ENCODE measurements around the gene PRORP. TPM values are rescaled to one million over a fixed set of nuclear protein-coding genes. Genes with fewer than 3 reads are reported as not detected.
"Not testable (repeated sequence)": the region's sequence is repeated elsewhere in the genome, so short reads cannot be mapped to it uniquely, and the experiment has no call there.

PRORP gene
- 10 to 100 TPM; 40.3 to 52.9 TPM for total RNA-seq

DNA sequence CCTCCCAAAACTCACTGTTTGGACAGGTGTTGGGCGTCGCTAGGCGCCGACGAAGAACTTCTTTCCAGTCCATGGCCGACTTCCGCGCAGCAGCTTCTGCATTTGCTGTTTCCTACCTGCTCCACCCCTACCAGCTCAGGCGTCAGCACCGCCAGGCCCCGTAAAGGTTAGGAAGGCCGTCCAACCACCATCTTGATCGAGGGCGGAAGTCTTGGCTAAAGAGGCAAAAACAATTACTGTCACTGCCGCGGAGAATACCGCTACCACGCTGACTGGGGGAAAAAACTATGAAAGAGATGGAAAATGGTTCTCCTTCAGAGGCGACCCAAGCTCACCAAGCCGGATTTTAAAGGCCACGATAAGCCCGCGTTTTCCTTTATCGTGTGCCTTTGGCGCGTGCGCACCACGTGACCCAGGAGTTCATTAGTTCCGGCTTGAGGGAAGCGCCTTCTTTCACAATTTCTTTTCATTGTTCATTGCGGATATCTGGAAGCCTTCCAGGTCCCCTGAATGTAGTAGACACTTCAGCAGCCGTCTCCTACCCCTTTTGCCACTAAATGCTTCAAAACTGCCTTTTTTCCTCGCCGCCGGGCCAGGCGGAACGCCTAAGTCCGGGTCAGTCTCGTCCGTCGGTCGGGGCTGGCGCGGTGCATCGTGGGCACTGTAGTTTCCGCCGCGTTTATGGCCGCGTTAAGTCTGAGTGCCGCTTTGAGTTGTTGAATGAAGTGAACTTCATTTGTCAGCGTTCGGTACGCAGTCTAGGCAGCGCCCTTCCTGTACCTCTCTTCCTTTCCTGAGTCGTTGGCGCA lies at the start of gene PRORP, which contains the start of gene PPP2R3C:
TSS of gene PRORP (plus strand) at position 666 of the 809 bp plus-strand sequence. CDS start 694 bp downstream, outside the sequence.
TSS of gene PPP2R3C (minus strand) at position 104 of the 809 bp plus-strand sequence. CDS start at position 73, 31 bp downstream.
- Mint-ChIP-seq H3K27me3 (no peaks in the 10 kb centered on the region), H3K4me3 (peak within 1 kb of the TSS; percentile 99), H3K36me3 (ENCODE audit: low read depth) (peaks cover 96% of the 10 kb centered on the region), H3K4me1 (peaks cover 39% of the 10 kb centered on the region), H3K9me3 (no peaks in the 10 kb centered on the region), H3K27ac (peak within 1 kb of the TSS; percentile 100)
- peak; percentile 89 for ATAC-seq (replicated peaks)

DNA sequence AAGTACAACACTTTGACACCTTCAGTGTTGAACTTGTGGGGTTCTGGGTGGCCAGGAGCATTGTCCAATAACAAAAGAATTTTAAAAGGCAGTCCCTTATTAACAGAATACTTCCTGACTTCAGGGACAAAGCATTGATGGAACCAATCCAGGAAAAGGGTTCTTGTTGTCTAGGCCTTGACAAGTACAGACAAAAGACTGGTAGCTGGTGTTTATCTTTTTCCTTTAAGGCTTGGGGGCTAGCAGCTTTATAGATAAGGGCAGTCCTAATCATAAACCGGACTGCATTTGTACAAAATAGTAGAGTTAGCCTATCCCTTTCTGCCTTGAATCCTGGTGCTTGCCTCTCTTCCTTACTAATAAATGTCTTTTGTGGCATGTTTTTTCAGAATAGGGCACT lies 48.9 kb upstream of the PRORP start:
- Mint-ChIP-seq H3K9me3 (no peaks in the 10 kb centered on the region), H3K36me3 (ENCODE audit: low read depth) (peaks cover 64% of the 10 kb centered on the region), H3K27me3 (no peaks in the 10 kb centered on the region), H3K4me3 (no peak overlapping the region), H3K4me1 (no peaks in the 10 kb centered on the region), H3K27ac (no peak overlapping the region)
- ATAC-seq (replicated peaks) = no peak

DNA sequence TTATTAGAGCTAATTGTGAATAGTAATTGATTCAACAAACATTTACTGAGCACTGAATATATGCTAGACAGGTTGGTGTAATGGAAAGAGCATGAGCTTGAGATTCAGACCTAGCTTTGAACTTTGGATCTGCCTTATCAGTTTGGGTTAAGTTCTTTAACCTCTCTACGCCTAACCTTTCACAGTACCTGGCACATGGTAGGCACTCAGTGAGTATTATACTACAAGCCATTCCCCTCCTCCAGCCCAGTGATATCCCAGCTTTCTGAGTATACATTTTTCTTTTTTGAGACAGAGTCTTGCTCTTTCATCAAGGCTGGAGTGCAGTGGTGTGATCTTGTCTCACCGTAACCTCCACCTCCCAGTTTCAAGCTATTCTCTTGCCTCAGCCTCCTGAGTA lies 44.3 kb upstream of the PRORP start:
- ATAC-seq (replicated peaks) = no peak
- Mint-ChIP-seq H3K27ac (peak overlapping the region; percentile 36), H3K27me3 (no peaks in the 10 kb centered on the region), H3K9me3 (no peaks in the 10 kb centered on the region), H3K4me3 (no peak overlapping the region), H3K36me3 (ENCODE audit: low read depth) (peaks cover 69% of the 10 kb centered on the region), H3K4me1 (no peaks in the 10 kb centered on the region)

DNA sequence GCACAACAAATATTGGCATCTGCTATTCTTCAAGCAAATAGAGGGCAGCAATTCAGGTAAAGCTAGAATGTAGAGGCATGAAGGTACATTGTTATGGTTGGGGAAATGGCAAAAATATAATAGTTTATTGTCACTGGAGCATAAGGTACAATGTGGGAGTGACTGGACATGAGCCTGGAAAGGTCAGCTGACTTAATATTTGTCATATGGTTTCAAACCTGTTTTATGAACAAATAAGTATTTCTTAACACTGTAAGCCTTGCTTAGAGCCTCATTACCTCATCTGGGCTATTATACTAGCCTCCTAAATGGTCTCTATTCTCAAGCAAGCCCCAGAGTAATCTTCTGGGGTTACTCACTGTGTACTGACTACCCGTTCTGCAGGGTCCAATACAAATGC lies 42.6 kb upstream of the PRORP start:
- Mint-ChIP-seq H3K36me3 (ENCODE audit: low read depth) (peaks cover 81% of the 10 kb centered on the region), H3K27me3 (no peaks in the 10 kb centered on the region), H3K4me1 (no peaks in the 10 kb centered on the region), H3K27ac (no peak overlapping the region), H3K9me3 (no peaks in the 10 kb centered on the region), H3K4me3 (no peak overlapping the region)
- no peak for ATAC-seq (replicated peaks)

DNA sequence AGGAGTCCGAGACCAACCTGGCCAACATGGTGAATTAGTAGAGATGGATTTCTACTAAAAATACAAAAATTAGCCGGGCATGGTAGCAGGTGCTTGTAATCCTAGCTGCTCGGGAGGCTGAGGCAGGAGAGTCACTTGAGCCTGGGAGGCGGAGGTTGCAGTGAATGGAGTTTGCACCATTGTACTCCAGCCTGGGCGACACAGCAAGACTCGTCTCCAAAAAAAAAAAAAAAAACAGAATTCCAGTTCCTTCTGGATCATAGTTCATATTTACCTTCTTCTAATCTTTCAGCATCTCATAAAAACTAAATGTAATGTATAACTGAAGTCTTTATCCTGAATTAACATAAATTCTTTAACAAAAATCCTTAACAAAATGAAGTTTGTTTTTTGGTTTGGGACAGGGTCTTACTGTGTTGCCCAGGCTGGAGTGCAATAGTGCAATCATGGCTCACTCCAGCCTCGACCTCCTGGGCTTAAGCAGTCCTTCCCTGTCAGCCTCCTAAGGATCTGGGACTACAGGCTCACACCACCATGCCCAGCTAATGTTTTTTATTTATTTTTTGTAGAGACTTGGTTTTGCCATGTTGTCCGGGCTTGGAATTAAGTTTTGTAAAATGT lies 38.7 kb upstream of the PRORP start:
- Mint-ChIP-seq H3K27ac (no peak overlapping the region), H3K36me3 (ENCODE audit: low read depth) (peaks cover 96% of the 10 kb centered on the region)
- ATAC-seq (replicated peaks) = no peak

DNA sequence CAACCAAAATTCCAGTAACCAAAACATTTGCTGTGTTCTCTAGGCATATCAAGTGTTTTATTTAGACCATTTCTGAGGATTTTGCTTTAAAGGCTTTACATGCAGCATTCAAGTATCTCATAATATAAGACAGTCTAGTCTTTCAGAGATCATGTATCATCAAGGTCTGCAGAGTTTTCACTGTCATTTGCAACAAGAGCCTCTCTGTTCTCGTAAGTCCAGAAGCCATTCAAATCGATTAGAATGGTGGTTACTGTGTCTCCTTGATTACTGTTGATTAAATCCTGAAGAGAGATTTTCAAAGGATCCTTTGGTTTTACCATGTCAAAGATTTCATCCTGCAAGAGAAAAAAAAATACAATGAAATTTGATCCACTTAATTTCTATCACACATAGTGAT lies 36.9 kb upstream of the PRORP start:
- H3K36me3 Mint-ChIP-seq (ENCODE audit: low read depth) = peaks cover 93% of the 10 kb centered on the region
- H3K27ac Mint-ChIP-seq = no peak overlapping the region
- no peak overlapping the region for H3K4me3 Mint-ChIP-seq
- H3K9me3 Mint-ChIP-seq = no peaks in the 10 kb centered on the region
- ATAC-seq (replicated peaks) = no peak
- no peaks in the 10 kb centered on the region for H3K4me1 Mint-ChIP-seq
- no peaks in the 10 kb centered on the region for H3K27me3 Mint-ChIP-seq

More for the DNA sequence above, 38.7 kb upstream of the PRORP start:
- Mint-ChIP-seq H3K4me1 (no peaks in the 10 kb centered on the region), H3K4me3 (no peak overlapping the region), H3K9me3 (no peaks in the 10 kb centered on the region), H3K27me3 (no peaks in the 10 kb centered on the region)

DNA sequence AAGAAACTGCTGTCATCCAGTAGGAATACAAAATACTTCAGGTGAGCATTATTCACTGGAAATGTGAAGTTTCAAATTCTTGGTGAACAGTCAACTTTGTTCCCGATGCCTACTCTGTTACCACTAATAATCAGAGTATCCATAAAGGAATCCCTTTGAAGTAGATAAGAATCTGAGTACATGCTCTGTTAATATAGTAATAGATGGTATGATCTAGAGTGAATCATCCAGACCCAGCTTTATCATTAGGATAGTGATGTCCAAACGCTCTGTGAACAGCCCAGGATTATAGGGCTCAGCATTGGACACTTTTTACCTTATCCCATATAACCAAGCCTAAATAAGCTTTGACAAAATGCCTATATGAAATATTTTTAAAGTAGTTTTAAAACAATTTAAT lies 33.8 kb upstream of the PRORP start:
- no peak overlapping the region for H3K4me3 Mint-ChIP-seq
- H3K36me3 Mint-ChIP-seq (ENCODE audit: low read depth) = peaks cover 97% of the 10 kb centered on the region
- H3K4me1 Mint-ChIP-seq = no peaks in the 10 kb centered on the region
- no peak overlapping the region for H3K27ac Mint-ChIP-seq
- H3K27me3 Mint-ChIP-seq = no peaks in the 10 kb centered on the region
- H3K9me3 Mint-ChIP-seq = no peaks in the 10 kb centered on the region
- ATAC-seq (replicated peaks) = no peak

DNA sequence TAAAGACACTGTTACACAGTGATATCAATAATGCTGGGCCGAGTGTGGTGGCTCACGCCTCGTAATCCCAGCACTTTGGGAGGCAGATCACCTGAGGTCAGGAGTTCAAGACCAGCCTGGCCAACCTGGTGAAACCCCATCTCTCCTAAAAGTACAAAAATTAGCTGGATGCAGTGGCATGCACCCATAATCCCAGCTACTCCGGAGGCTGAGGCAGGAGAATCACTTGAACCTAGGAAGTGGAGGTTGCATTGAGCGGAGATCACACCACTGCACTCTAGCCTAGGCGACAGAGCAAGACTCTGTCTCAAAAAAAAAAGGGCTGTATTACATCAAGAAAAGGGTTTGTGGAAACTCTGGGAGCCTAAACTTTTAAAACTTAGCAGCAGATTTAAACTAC lies 27.7 kb upstream of the PRORP start:
- not testable (repeated sequence) for H3K9me3 Mint-ChIP-seq; H3K4me3 Mint-ChIP-seq; H3K27me3 Mint-ChIP-seq; ATAC-seq (replicated peaks); H3K4me1 Mint-ChIP-seq; H3K27ac Mint-ChIP-seq
- H3K36me3 Mint-ChIP-seq (ENCODE audit: low read depth) = peaks cover 99% of the 10 kb centered on the region

DNA sequence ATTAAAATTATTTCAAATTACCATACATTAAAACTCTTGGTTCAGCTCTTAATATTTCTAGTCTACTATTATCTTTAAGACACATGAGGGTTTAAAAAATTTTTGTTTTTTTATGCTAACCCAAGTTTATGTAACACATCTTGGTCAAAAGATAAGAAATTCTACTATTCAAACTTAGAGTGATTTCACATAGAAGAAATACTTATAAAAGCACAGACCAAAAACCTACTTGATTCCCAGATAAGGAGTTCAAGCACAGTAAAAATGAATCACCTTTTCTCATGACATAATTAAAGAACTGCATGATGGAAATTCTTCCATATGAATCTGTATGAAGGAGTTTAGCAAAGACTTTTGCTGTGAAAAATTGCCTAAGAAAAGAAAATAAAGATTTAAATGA lies 14.5 kb upstream of the PRORP start:
- Mint-ChIP-seq H3K27me3 (no peaks in the 10 kb centered on the region), H3K36me3 (ENCODE audit: low read depth) (peaks cover 96% of the 10 kb centered on the region), H3K4me1 (peaks cover 6% of the 10 kb centered on the region), H3K9me3 (no peaks in the 10 kb centered on the region), H3K4me3 (no peak overlapping the region), H3K27ac (no peak overlapping the region)
- ATAC-seq (replicated peaks) = no peak

DNA sequence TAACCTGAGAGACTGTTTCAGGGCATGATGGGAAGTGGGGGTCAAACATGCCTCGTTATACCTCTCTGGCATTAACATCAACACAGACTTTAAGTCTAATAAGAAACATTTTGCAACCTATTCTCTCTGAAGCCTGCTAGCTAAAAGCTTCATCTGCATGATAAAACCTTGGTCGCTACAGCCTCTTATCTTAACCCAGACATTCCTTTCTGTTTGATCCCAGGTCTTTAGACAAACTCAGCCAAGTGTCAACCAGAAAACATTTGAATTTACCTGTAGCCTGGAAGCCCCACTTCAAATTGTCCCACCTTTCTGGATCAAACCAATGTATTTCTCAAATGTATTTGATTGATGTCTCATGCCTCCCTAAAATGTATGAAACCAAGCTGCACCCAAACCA lies 9.7 kb upstream of the PRORP start:
- H3K36me3 Mint-ChIP-seq (ENCODE audit: low read depth) = peaks cover 95% of the 10 kb centered on the region
- no peaks in the 10 kb centered on the region for H3K27me3 Mint-ChIP-seq
- no peak for ATAC-seq (replicated peaks)
- H3K4me3 Mint-ChIP-seq = no peak overlapping the region
- H3K27ac Mint-ChIP-seq = peak overlapping the region; percentile 58
- H3K4me1 Mint-ChIP-seq = peaks cover 11% of the 10 kb centered on the region
- H3K9me3 Mint-ChIP-seq = no peaks in the 10 kb centered on the region

DNA sequence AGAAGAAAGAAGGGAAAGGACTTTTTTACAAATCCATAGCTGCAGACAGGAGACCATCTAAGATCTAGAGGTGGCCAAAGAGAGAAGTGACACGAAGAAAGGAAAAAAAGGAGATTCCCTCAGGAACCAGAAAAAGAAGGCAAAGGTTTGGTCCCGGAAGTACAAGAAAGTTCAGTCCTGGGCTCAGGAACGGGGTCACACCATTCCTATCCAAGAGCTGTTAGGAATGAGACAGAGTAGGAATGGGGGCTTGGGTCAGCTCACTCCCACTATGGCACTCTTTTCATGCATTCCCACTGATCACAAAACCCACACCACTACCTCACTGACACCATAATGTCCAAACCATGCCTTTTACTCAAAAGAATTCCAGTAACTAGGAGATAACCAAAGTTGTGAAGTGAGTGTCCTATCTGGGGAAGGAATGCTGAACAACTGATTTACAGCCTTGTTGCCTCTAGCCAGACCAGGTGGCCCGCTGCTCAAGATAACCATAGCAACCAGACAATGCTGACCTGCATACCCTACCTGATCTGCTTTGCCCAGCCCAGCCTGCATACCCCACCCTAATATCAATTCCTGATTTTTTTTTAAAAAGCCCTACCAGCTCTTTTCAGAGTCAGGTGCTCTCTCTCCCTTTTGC lies 8.9 kb upstream of the PRORP start:
- no peaks in the 10 kb centered on the region for H3K27me3 Mint-ChIP-seq
- ATAC-seq (replicated peaks) = no peak
- H3K4me1 Mint-ChIP-seq = peaks cover 16% of the 10 kb centered on the region
- H3K4me3 Mint-ChIP-seq = no peak overlapping the region
- H3K9me3 Mint-ChIP-seq = no peaks in the 10 kb centered on the region
- H3K36me3 Mint-ChIP-seq (ENCODE audit: low read depth) = peaks cover 95% of the 10 kb centered on the region
- H3K27ac Mint-ChIP-seq = peak overlapping the region; percentile 58

DNA sequence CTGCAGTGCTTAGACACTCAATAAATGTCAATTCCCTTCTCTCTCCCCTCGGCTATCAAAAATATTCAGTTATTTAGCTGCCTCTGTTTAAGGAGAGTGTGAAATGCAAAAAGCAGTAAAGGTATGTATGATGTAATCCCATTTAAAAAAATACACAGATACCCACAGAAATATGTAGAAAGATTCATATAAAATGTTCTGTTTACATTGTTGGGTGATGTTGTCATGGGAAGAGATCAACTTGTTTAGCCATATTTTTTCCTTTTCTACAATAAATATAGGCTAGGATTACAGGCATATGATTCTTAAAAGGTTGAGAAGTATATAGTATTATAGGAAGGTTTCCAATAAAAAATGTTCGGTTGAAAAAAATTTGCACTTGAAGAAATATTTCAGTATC lies 8.3 kb upstream of the PRORP start:
- Mint-ChIP-seq H3K4me3 (no peak overlapping the region), H3K36me3 (ENCODE audit: low read depth) (peaks cover 99% of the 10 kb centered on the region), H3K27me3 (no peaks in the 10 kb centered on the region), H3K9me3 (no peaks in the 10 kb centered on the region), H3K4me1 (peaks cover 16% of the 10 kb centered on the region), H3K27ac (no peak overlapping the region)
- no peak for ATAC-seq (replicated peaks)

DNA sequence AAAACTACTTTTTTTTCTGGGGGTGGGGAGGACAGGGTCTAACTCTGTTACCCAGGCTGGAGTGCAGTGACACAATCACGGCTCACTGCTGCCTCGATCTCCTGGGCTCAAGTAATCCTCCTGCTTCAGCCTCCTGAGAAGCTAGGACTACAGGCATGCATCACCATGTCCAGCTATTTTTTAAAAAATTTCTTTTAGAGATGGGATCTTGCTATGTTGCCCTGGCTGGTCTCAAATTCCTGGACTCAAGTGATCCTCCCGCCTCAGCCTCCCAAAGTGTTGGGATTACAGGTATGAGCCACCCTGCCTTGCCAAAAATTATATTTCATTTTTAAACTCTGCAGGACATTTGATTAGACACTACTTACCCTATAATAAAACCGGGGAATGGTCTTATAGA lies 6.1 kb upstream of the PRORP start:
- Mint-ChIP-seq H3K36me3 (ENCODE audit: low read depth) (peaks cover 99% of the 10 kb centered on the region), H3K4me3 (no peak overlapping the region), H3K4me1 (peaks cover 26% of the 10 kb centered on the region), H3K27me3 (no peaks in the 10 kb centered on the region), H3K27ac (no peak overlapping the region), H3K9me3 (no peaks in the 10 kb centered on the region)
- ATAC-seq (replicated peaks) = no peak

DNA sequence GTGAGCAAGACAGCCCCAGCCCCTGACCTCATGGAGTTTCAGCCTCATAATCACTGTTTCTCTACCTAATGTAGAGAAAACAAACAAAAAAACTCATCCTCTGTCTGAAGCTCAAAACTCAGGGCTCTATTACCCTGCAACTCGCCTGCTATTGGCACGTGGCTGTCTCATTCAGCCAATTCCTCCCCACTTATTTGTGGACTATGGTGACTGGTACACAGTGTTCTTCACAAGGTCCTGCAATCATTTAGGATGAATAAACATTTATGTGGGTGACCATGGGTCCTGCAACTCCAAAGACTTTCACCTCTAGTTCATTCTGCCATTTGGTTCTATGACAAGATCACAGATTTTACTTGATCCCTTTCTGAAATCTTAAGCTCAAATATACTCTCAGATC lies 5.2 kb upstream of the PRORP start:
- no peaks in the 10 kb centered on the region for H3K27me3 Mint-ChIP-seq
- H3K36me3 Mint-ChIP-seq (ENCODE audit: low read depth) = peaks cover 99% of the 10 kb centered on the region
- peak overlapping the region; percentile 7 for H3K4me3 Mint-ChIP-seq
- ATAC-seq (replicated peaks) = no peak
- peak overlapping the region; percentile 75 for H3K27ac Mint-ChIP-seq
- H3K4me1 Mint-ChIP-seq = peaks cover 26% of the 10 kb centered on the region
- no peaks in the 10 kb centered on the region for H3K9me3 Mint-ChIP-seq

Measured in activated T-helper 17 cell treated with anti-CD3 and anti-CD28 coated beads, Interleukin-2, amount 50 U/mL, for 72 hours (primary cell).